ENCODE data around the gene PRDM11.

DNA sequence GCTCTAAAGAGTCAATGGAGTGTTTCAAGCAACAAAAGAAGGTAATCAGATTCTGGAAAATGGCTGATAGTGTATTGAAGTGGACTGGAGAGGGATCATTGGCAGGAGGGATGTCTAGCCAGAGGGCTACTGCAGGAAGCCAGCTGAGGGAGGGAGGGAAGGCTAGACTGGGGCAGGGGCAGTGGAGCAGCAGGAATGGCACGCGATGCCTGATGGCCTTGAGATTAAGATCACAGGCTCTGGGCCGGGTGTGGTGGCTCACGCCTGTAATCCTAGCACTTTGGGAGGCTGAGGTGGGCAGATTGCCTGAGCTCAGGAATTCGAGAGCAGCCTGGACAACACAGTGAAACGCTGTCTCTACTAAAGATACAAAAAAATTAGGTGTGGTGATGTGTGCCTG is 47.5 kb upstream of the PRDM11 start:
- TF ChIP-seq, protein P1, sequence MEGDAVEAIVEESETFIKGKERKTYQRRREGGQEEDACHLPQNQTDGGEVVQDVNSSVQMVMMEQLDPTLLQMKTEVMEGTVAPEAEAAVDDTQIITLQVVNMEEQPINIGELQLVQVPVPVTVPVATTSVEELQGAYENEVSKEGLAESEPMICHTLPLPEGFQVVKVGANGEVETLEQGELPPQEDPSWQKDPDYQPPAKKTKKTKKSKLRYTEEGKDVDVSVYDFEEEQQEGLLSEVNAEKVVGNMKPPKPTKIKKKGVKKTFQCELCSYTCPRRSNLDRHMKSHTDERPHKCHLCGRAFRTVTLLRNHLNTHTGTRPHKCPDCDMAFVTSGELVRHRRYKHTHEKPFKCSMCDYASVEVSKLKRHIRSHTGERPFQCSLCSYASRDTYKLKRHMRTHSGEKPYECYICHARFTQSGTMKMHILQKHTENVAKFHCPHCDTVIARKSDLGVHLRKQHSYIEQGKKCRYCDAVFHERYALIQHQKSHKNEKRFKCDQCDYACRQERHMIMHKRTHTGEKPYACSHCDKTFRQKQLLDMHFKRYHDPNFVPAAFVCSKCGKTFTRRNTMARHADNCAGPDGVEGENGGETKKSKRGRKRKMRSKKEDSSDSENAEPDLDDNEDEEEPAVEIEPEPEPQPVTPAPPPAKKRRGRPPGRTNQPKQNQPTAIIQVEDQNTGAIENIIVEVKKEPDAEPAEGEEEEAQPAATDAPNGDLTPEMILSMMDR (IDR thresholded peaks at IDR 0.05; ENCODE audit: low read length), result no peak
- no peak for TF ChIP-seq EZH2 (IDR thresholded peaks at IDR 0.05; ENCODE audit: borderline replicate concordance, low read length)

Measured in OCI-LY1 (cell line).